Measurements from ENCODE around the gene MRI1. TPM values are rescaled to one million over a fixed set of nuclear protein-coding genes. Genes with fewer than 3 reads are reported as not detected.
A peak's percentile ranks its signal among the peaks of the same experiment; 100 is the strongest.

MRI1 gene
- total RNA-seq, 1 experiment from 2014 or later: 30.2 TPM

GRCh38 chr19:13757805-13758772 lies 6.2 kb upstream of the MRI1 start:
- intact Hi-C loops (cut with micrococcal nuclease; ENCODE audit: unreplicated experiment): no loop called here
- DNase-seq: no peak
- H3K4me1 Mint-ChIP-seq (ENCODE audit: low read depth, unreplicated experiment): peaks cover 8% of the 10 kb centered on the region
- no peaks in the 10 kb centered on the region for H3K9me3 Mint-ChIP-seq (ENCODE audit: low read depth, unreplicated experiment)
- H3K27ac Mint-ChIP-seq (ENCODE audit: unreplicated experiment): peak overlapping the region; percentile 45
- no TSS peak for BruUV-seq (replicated peaks)
- CTCF ChIA-PET: no interaction called here
- no peaks in the 10 kb centered on the region for H3K27me3 Mint-ChIP-seq (ENCODE audit: unreplicated experiment)
- no peak overlapping the region for H3K4me3 Mint-ChIP-seq (ENCODE audit: low read depth, unreplicated experiment)
- TF ChIP-seq, protein P1, sequence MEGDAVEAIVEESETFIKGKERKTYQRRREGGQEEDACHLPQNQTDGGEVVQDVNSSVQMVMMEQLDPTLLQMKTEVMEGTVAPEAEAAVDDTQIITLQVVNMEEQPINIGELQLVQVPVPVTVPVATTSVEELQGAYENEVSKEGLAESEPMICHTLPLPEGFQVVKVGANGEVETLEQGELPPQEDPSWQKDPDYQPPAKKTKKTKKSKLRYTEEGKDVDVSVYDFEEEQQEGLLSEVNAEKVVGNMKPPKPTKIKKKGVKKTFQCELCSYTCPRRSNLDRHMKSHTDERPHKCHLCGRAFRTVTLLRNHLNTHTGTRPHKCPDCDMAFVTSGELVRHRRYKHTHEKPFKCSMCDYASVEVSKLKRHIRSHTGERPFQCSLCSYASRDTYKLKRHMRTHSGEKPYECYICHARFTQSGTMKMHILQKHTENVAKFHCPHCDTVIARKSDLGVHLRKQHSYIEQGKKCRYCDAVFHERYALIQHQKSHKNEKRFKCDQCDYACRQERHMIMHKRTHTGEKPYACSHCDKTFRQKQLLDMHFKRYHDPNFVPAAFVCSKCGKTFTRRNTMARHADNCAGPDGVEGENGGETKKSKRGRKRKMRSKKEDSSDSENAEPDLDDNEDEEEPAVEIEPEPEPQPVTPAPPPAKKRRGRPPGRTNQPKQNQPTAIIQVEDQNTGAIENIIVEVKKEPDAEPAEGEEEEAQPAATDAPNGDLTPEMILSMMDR (IDR thresholded peaks at IDR 0.05; ENCODE audit: unreplicated experiment): no peak
- peaks cover 43% of the 10 kb centered on the region for H3K36me3 Mint-ChIP-seq (ENCODE audit: insufficient read depth, unreplicated experiment)

- CTCF ChIA-PET: no interaction called here
- H3K4me3 Mint-ChIP-seq (ENCODE audit: low read depth, unreplicated experiment): no peak overlapping the region
- H3K36me3 Mint-ChIP-seq (ENCODE audit: insufficient read depth, unreplicated experiment): peaks cover 44% of the 10 kb centered on the region
- peaks cover 8% of the 10 kb centered on the region for H3K4me1 Mint-ChIP-seq (ENCODE audit: low read depth, unreplicated experiment)
- no peaks in the 10 kb centered on the region for H3K9me3 Mint-ChIP-seq (ENCODE audit: low read depth, unreplicated experiment)
- intact Hi-C loops (cut with micrococcal nuclease; ENCODE audit: unreplicated experiment): no loop called here
- H3K27me3 Mint-ChIP-seq (ENCODE audit: unreplicated experiment): no peaks in the 10 kb centered on the region
- TF ChIP-seq, protein P1 (IDR thresholded peaks at IDR 0.05; ENCODE audit: unreplicated experiment): no peak
- H3K27ac Mint-ChIP-seq (ENCODE audit: unreplicated experiment): no peak overlapping the region
- no TSS peak for BruUV-seq (replicated peaks)
- DNase-seq: no peak
These were observed 5.5 kb upstream of the MRI1 start for GRCh38 chr19:13758795-13759194.

GRCh38 chr19:13761423-13761822 lies 2.9 kb upstream of the MRI1 start:
- TF ChIP-seq, protein P1 (IDR thresholded peaks at IDR 0.05; ENCODE audit: unreplicated experiment): no peak
- H3K4me1 Mint-ChIP-seq (ENCODE audit: low read depth, unreplicated experiment): peaks cover 11% of the 10 kb centered on the region
- CTCF ChIA-PET: no interaction called here
- H3K9me3 Mint-ChIP-seq (ENCODE audit: low read depth, unreplicated experiment): no peaks in the 10 kb centered on the region
- intact Hi-C loops (cut with micrococcal nuclease; ENCODE audit: unreplicated experiment): no loop called here
- H3K36me3 Mint-ChIP-seq (ENCODE audit: insufficient read depth, unreplicated experiment): peaks cover 46% of the 10 kb centered on the region
- no peak overlapping the region for H3K4me3 Mint-ChIP-seq (ENCODE audit: low read depth, unreplicated experiment)
- no peak for DNase-seq
- H3K27ac Mint-ChIP-seq (ENCODE audit: unreplicated experiment): no peak overlapping the region
- H3K27me3 Mint-ChIP-seq (ENCODE audit: unreplicated experiment): no peaks in the 10 kb centered on the region
- BruUV-seq (replicated peaks): no TSS peak

- Mint-ChIP-seq H3K27ac (ENCODE audit: unreplicated experiment) (no peak overlapping the region), H3K27me3 (ENCODE audit: unreplicated experiment) (no peaks in the 10 kb centered on the region), H3K4me3 (ENCODE audit: low read depth, unreplicated experiment) (peak overlapping the region; percentile 69), H3K9me3 (ENCODE audit: low read depth, unreplicated experiment) (no peaks in the 10 kb centered on the region), H3K36me3 (ENCODE audit: insufficient read depth, unreplicated experiment) (peaks cover 44% of the 10 kb centered on the region), H3K4me1 (ENCODE audit: low read depth, unreplicated experiment) (peaks cover 11% of the 10 kb centered on the region)
- DNase-seq: no peak
- CTCF ChIA-PET: interaction anchor here (1.1 kb wide), 1 partner anchor 14 kb away, joined by 5 read pairs; a partner anchor contains a TSS
- TF ChIP-seq, protein P1 (IDR thresholded peaks at IDR 0.05; ENCODE audit: unreplicated experiment): no peak
- intact Hi-C loops (cut with micrococcal nuclease; ENCODE audit: unreplicated experiment): no loop called here
- BruUV-seq (replicated peaks): no TSS peak
These were observed 1.6 kb upstream of the MRI1 start for GRCh38 chr19:13762635-13763235.
